Ovary (tissue), 9 donors: ENCODE measurements around the gene CLIC4. TPM values are rescaled to one million over a fixed set of nuclear protein-coding genes. Genes with fewer than 3 reads are reported as not detected.
"Not testable (repeated sequence)": the region's sequence is repeated elsewhere in the genome, so short reads cannot be mapped to it uniquely, and the experiment has no call there.

ENCODE experiments used
- DNase-seq, 5 donors: peaks; one replicate each; pipeline ENCODE4 v3.0.0-alpha.2; 2019 to 2020
- H3K27ac ChIP-seq, 2 donors: fragments of 200-600 bp; one replicate each; pipeline versions ENCODE4 v1.5.1 to v1.8.0; 2019 to 2022
- H3K27me3 ChIP-seq: fragments of 200-600 bp; one replicate; pipeline ENCODE4 v1.8.0; 2022
- H3K36me3 ChIP-seq: fragments of 200-600 bp; sonication (generic); one replicate; pipeline ENCODE4 v1.5.1; 2019
- H3K4me1 ChIP-seq: one replicate; pipeline ENCODE4 v1.8.1; 2013; ENCODE audit warnings: mild to moderate bottlenecking, moderate library complexity; ENCODE audit not compliant: insufficient read depth
- H3K4me3 ChIP-seq: fragments of 200-600 bp; sonication (generic); one replicate; pipeline ENCODE4 v1.5.1; 2017
- H3K9me3 ChIP-seq, 2 donors: fragments of 200-600 bp in 1 of 2; sonication (generic) in 1 of 2; one replicate each; pipeline versions ENCODE4 v1.5.1 to v1.8.1; 2013 to 2019; ENCODE audit warnings: mild to moderate bottlenecking in 1 of 2, moderate library complexity in 1 of 2
- CTCF ChIP-seq, 3 donors: fragments of 450-650 bp in 2 of 3; fragments of 200-600 bp in 1 of 3; IDR thresholded peaks; one replicate each; pipeline versions ENCODE4 v1.5.1 to v1.8.0; 2016 to 2022; ENCODE audit warnings: antibody characterized with exemption in 3 of 3, mild to moderate bottlenecking in 1 of 3
- EP300 ChIP-seq: sonication (generic); formaldehyde crosslinking; IDR thresholded peaks from one replicate; pipeline ENCODE4 v1.6.1; 2017; ENCODE audit warnings: antibody characterized with exemption
- POLR2A ChIP-seq: fragments of 450-650 bp; IDR thresholded peaks from one replicate; pipeline ENCODE4 v1.6.1; 2017; ENCODE audit warnings: antibody characterized with exemption, mild to moderate bottlenecking, moderate library complexity
- WGBS, 3 donors: extraction: QIAGEN DNeasy Blood & Tissue Kit in 1 of 3; methylation state at CpG; one replicate each; pipeline versions ENCODE4 v1.1.5 to v1.1.7; 2013 to 2017; 5-methylcytosine and 5-hydroxymethylcytosine counted together
- intact Hi-C, 4 donors: fragments of 100-400 bp; cut with DNase I; formaldehyde crosslinking; loops; one replicate each; pipeline versions ENCODE4 v1.11.0 to v1.15.1; 2022 to 2023
- polyA plus RNA-seq, 2 donors: library from polyadenylated mRNA; stranded (reverse); fragments of 200-250 nt in 1 of 2; fragments of 350-450 nt in 1 of 2; fragmentation: Illumina TruSeq in 1 of 2; extraction: RNeasy Lipid Tissue Mini Kit (QIAGEN cat#74804) in 1 of 2; gene quantifications; one replicate each; pipeline ENCODE4 v1.2.3, GENCODE V29; 2013 to 2014
- total RNA-seq, 7 donors: library from RNA; depleted of rRNA in 2 of 7; stranded (reverse); fragments of >200 nt in 2 of 7; fragmentation: NEBNext Ultra II Directional in 3 of 7; extraction: Animal tissue kit (Norgen Biotek cat#: 25700) in 3 of 7; gene quantifications; one replicate each; pipeline versions ENCODE4 v1.1.0 to v1.2.4, GENCODE V29; 2016 to 2023
- donor health status: DM: no; HTN: no; CAD: no; lungs with moderate emphysema.
- donor health status: DM: no; HTN: no; CAD: no.
- donor health status: Bipolar disorder and iron deficiency.
- donor health status: DM: yes; HTN: yes; CAD: no.
- donor health status: DM: no; HTN: no; CAD: no.
- donor health status: DM: yes; HTN: yes; CAD: no.

Gene CLIC4
- total and polyA plus RNA-seq, 9 donors: 53.6 to 209 (median 125) TPM

- intact Hi-C loops: no loop called here
- no peaks in the 10 kb centered on the region for H3K36me3 ChIP-seq
These were observed 27.2 kb upstream of the CLIC4 start for GRCh38 chr1:24717887-24718650.

GRCh38 chr1:24720152-24720551 is 25.1 kb upstream of the CLIC4 start:
- Histone ChIP-seq H3K27me3 (no peaks in the 10 kb centered on the region), H3K36me3 (no peaks in the 10 kb centered on the region), H3K9me3 (no peaks in the 10 kb centered on the region), H3K27ac (no peak overlapping the region), H3K4me1 (peaks cover 2% of the 10 kb centered on the region), H3K4me3 (no peak overlapping the region)
- intact Hi-C loops: no loop called here
- WGBS, 3 donors: 50 to 59% (median 55%) methylated on average over 12 of the region's 12 CpGs
- DNase-seq: peak in 4 of 5 donors; percentile 48 to 80 (median 70)
- no peak for TF ChIP-seq CTCF (IDR thresholded peaks at IDR 0.05)
- no peak for TF ChIP-seq POLR2A
- no peak for TF ChIP-seq EP300

More at GRCh38 chr1:24717887-24718650, 27.2 kb upstream of the CLIC4 start:
- TF ChIP-seq CTCF (IDR thresholded peaks at IDR 0.05): no peak
- TF ChIP-seq EP300: no peak
- no peak for TF ChIP-seq POLR2A
- no peak overlapping the region for H3K4me3 ChIP-seq
- H3K4me1 ChIP-seq: no peaks in the 10 kb centered on the region
- no peaks in the 10 kb centered on the region for H3K27me3 ChIP-seq
- no peak overlapping the region for H3K27ac ChIP-seq
- 92 to 95% (median 94%) methylated on average over 8 of the region's 8 CpGs for WGBS, 3 donors
- no peaks in the 10 kb centered on the region for H3K9me3 ChIP-seq
- DNase-seq: no peak

- Histone ChIP-seq H3K36me3 (no peaks in the 10 kb centered on the region), H3K27ac (no peak overlapping the region), H3K4me1 (peaks cover 2% of the 10 kb centered on the region), H3K4me3 (no peak overlapping the region), H3K27me3 (no peaks in the 10 kb centered on the region), H3K9me3 (no peaks in the 10 kb centered on the region)
- DNase-seq: no peak
- intact Hi-C loops: no loop called here
- 89 to 93% (median 92%) methylated on average over 13 to 31 of the region's 31 CpGs for WGBS, 3 donors
- TF ChIP-seq CTCF (IDR thresholded peaks at IDR 0.05) (no peak), EP300 (no peak), POLR2A (no peak)
These were observed 23.7 kb upstream of the CLIC4 start for GRCh38 chr1:24721533-24721932.

GRCh38 chr1:24722073-24723035 is 22.9 kb upstream of the CLIC4 start:
- 82 to 93% (median 87%) methylated on average over 21 of the region's 21 CpGs for WGBS, 3 donors
- intact Hi-C loops: not testable (repeated sequence)

More at GRCh38 chr1:24722073-24723035, 22.9 kb upstream of the CLIC4 start:
- not testable (repeated sequence) for H3K36me3 ChIP-seq, H3K27me3 ChIP-seq, DNase-seq, H3K4me3 ChIP-seq, H3K9me3 ChIP-seq, H3K4me1 ChIP-seq, H3K27ac ChIP-seq
